Measurements from ENCODE around the gene CFAP141.
A peak's percentile ranks its signal among the peaks of the same experiment; 100 is the strongest.

The CFAP141 gene

DNA sequence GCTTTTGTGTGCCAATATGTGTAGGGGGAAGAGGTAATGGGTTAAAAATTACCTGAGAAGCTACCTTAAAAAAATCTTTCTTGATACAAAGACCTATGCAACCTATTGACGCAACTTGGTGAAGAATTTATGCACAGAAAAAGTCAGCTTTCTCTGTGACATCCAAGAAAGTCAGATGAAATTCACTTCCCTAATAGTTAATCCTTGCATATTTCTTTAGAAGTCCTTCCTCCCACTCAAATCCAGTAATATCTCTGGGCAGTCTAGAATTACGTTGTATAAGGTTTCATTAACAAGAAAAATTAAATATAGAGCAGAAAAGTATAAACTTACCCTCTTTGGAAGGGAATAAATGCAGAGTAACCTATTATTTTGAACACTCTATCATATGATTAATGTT lies 17.5 kb upstream of the CFAP141 start:
- Histone ChIP-seq H3K9me3 (ENCODE audit: control insufficient read depth, insufficient read depth, low read length) (no peaks in the 10 kb centered on the region), H3K9ac (ENCODE audit: low read depth, low read length) (no peak overlapping the region), H3K27ac (ENCODE audit: low read depth, low read length) (no peak overlapping the region), H3K27me3 (ENCODE audit: control insufficient read depth, insufficient read depth, low read length) (no peaks in the 10 kb centered on the region), H3K36me3 (ENCODE audit: control insufficient read depth, insufficient read depth, low read length) (peaks cover 60% of the 10 kb centered on the region), H3K4me3 (ENCODE audit: low read depth, low read length) (0 out of 2 replicates have a peak overlapping the region, but pooled peaks have one; percentile 94), H3K4me1 (ENCODE audit: control insufficient read depth, insufficient read depth, low read length) (peaks cover 22% of the 10 kb centered on the region)

DNA sequence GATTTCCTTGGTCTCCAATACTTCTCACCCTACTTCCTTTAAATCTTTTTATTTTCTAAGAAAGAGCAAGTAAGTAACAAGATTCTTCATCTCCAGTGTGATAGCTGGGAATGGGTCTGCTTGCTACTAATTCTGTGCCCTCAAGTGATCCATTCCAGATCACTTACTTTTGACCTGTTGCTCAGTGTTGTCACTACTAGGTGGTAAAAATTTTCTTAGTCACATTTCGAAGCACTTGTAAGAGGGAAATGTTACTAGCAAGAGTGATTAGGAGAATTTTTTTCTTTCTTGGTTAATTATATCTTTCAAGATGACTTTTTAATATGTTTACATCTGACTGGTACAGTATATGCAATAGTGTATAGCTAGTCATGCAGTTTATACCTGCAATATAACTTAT lies 16.8 kb upstream of the CFAP141 start:
- no peak overlapping the region for H3K9ac ChIP-seq (ENCODE audit: low read depth, low read length)
- H3K9me3 ChIP-seq (ENCODE audit: control insufficient read depth, insufficient read depth, low read length): no peaks in the 10 kb centered on the region
- no peak overlapping the region for H3K27ac ChIP-seq (ENCODE audit: low read depth, low read length)
- H3K27me3 ChIP-seq (ENCODE audit: control insufficient read depth, insufficient read depth, low read length): no peaks in the 10 kb centered on the region
- peaks cover 22% of the 10 kb centered on the region for H3K4me1 ChIP-seq (ENCODE audit: control insufficient read depth, insufficient read depth, low read length)
- H3K36me3 ChIP-seq (ENCODE audit: control insufficient read depth, insufficient read depth, low read length): peaks cover 61% of the 10 kb centered on the region
- H3K4me3 ChIP-seq (ENCODE audit: low read depth, low read length): peak overlapping the region; percentile 94; the same call in 1 of the 2 replicates

- Histone ChIP-seq H3K9me3 (ENCODE audit: control insufficient read depth, insufficient read depth, low read length) (no peaks in the 10 kb centered on the region), H3K36me3 (ENCODE audit: control insufficient read depth, insufficient read depth, low read length) (peaks cover 61% of the 10 kb centered on the region), H3K9ac (ENCODE audit: low read depth, low read length) (no peak overlapping the region), H3K4me1 (ENCODE audit: control insufficient read depth, insufficient read depth, low read length) (peaks cover 22% of the 10 kb centered on the region), H3K27me3 (ENCODE audit: control insufficient read depth, insufficient read depth, low read length) (no peaks in the 10 kb centered on the region), H3K27ac (ENCODE audit: low read depth, low read length) (no peak overlapping the region), H3K4me3 (ENCODE audit: low read depth, low read length) (peak overlapping the region; percentile 94)
Measured at GRCh38 chr1:154222518-154222917, 16.4 kb upstream of the CFAP141 start.

GRCh38 chr1:154221278-154222001 lies 15.3 kb upstream of the CFAP141 start:
- H3K9ac ChIP-seq (ENCODE audit: low read depth, low read length): peak overlapping the region; percentile 90
- H3K4me1 ChIP-seq (ENCODE audit: control insufficient read depth, insufficient read depth, low read length): peaks cover 22% of the 10 kb centered on the region
- H3K9me3 ChIP-seq (ENCODE audit: control insufficient read depth, insufficient read depth, low read length): no peaks in the 10 kb centered on the region
- peak overlapping the region; percentile 91 for H3K27ac ChIP-seq (ENCODE audit: low read depth, low read length)
- H3K4me3 ChIP-seq (ENCODE audit: low read depth, low read length): peak overlapping the region; percentile 94
- peaks cover 56% of the 10 kb centered on the region for H3K36me3 ChIP-seq (ENCODE audit: control insufficient read depth, insufficient read depth, low read length)
- no peaks in the 10 kb centered on the region for H3K27me3 ChIP-seq (ENCODE audit: control insufficient read depth, insufficient read depth, low read length)

DNA sequence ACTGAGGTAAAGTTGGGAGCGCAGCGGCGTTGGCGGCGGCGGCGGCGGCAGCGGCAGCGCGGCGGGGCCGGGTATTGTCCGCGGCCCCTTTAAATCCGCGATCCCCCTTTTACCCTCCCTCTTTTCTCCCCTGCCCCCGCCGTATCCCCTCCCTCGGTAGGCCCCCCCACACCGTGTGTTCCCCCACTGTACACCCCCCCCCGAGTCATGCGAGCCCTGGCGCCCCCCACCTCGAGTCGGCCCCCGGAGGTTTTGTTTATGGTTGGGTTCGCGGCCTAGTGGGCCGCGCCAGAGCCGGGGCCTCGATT lies 14.8 kb upstream of the CFAP141 start:
- H3K27ac ChIP-seq (ENCODE audit: low read depth, low read length): peak overlapping the region; percentile 91
- peaks cover 51% of the 10 kb centered on the region for H3K36me3 ChIP-seq (ENCODE audit: control insufficient read depth, insufficient read depth, low read length)
- peak overlapping the region; percentile 90 for H3K9ac ChIP-seq (ENCODE audit: low read depth, low read length)
- peak overlapping the region; percentile 94 for H3K4me3 ChIP-seq (ENCODE audit: low read depth, low read length)
- peaks cover 22% of the 10 kb centered on the region for H3K4me1 ChIP-seq (ENCODE audit: control insufficient read depth, insufficient read depth, low read length)
- H3K27me3 ChIP-seq (ENCODE audit: control insufficient read depth, insufficient read depth, low read length): no peaks in the 10 kb centered on the region
- H3K9me3 ChIP-seq (ENCODE audit: control insufficient read depth, insufficient read depth, low read length): no peaks in the 10 kb centered on the region

DNA sequence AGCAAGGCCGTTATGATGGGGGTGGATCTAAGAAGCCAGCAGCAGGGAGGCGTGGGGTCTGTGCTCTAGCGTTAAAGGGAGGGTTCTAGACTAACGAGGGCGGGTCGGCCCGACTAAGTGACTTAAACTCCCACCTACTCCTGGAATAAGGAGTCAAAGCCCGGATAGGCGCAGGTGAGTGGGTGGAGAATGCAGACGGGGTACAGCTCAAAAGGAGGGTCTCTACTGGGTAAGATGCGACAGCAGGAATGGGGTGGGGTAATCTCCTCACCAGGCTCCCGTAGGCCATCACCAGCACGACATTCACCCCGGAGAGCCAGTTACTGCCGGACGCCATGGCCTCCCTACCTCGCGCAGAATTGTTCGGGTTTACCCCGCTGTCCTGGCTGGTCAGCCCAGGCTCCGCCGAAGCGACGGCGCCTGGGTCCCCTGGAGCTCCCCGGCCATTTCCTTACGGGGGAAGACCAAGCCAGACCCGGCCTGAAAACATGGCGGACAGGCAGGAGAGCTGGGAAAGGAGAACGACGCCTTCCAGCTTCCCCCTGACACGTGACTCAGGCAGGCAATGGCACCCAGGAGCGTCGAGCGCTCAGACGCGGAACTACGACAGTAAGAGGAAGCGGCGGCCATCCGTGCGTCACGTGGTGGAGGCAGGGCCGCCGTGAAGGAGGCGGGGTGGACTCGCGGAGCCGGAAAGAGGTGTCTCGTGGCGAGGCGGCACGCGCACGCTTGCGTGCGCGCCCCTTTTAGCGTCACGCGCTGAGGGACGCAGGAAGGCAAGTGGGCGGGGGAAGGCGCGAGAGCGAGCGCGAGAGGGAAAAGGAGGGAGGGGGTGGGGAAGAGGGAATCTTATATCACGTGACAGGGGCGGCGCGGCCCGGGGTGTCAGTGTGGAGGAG lies 14.2 kb upstream of the CFAP141 start, which contains the start of gene UBAP2L:
Gene UBAP2L (plus strand): TSS at position 885 of the 899 bp plus-strand sequence. CDS start 4,169 bp downstream, outside the sequence.
- peak within 1 kb of the TSS; percentile 100 for H3K27ac ChIP-seq (ENCODE audit: low read depth, low read length)
- H3K27me3 ChIP-seq (ENCODE audit: control insufficient read depth, insufficient read depth, low read length): no peaks in the 10 kb centered on the region
- H3K9ac ChIP-seq (ENCODE audit: low read depth, low read length): peak within 1 kb of the TSS; percentile 99
- H3K4me1 ChIP-seq (ENCODE audit: control insufficient read depth, insufficient read depth, low read length): peaks cover 22% of the 10 kb centered on the region
- peak within 1 kb of the TSS; percentile 97 for H3K4me3 ChIP-seq (ENCODE audit: low read depth, low read length)
- H3K9me3 ChIP-seq (ENCODE audit: control insufficient read depth, insufficient read depth, low read length): no peaks in the 10 kb centered on the region
- H3K36me3 ChIP-seq (ENCODE audit: control insufficient read depth, insufficient read depth, low read length): peaks cover 45% of the 10 kb centered on the region

GRCh38 chr1:154219541-154219940 lies 13.4 kb upstream of the CFAP141 start:
- Histone ChIP-seq H3K27me3 (ENCODE audit: control insufficient read depth, insufficient read depth, low read length) (no peaks in the 10 kb centered on the region), H3K4me3 (ENCODE audit: low read depth, low read length) (peak overlapping the region; percentile 97), H3K36me3 (ENCODE audit: control insufficient read depth, insufficient read depth, low read length) (peaks cover 42% of the 10 kb centered on the region), H3K4me1 (ENCODE audit: control insufficient read depth, insufficient read depth, low read length) (peaks cover 22% of the 10 kb centered on the region), H3K9me3 (ENCODE audit: control insufficient read depth, insufficient read depth, low read length) (no peaks in the 10 kb centered on the region), H3K27ac (ENCODE audit: low read depth, low read length) (peak overlapping the region; percentile 100), H3K9ac (ENCODE audit: low read depth, low read length) (peak overlapping the region; percentile 99)

DNA sequence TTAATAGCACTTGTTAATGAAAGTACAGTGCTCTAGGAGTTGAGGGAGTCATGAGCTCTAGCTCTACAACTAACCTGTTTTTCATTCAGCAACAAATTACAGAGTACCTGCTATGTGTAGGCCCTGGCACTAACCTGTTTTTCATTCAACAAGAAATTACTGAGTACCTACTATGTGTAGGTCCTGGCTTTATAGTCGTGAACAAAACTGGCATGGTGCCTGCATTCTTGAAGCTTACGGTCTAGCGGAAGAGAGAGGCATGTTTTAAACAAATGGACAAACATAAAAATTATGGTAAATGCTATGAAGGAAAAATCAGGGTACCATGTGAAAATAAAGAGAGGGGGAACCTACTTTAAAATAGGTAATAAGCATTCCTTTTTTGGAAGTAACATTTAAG lies 12.4 kb upstream of the CFAP141 start:
- no peak overlapping the region for H3K9ac ChIP-seq (ENCODE audit: low read depth, low read length)
- peaks cover 43% of the 10 kb centered on the region for H3K36me3 ChIP-seq (ENCODE audit: control insufficient read depth, insufficient read depth, low read length)
- H3K9me3 ChIP-seq (ENCODE audit: control insufficient read depth, insufficient read depth, low read length): no peaks in the 10 kb centered on the region
- H3K4me3 ChIP-seq (ENCODE audit: low read depth, low read length): peak overlapping the region; percentile 97
- H3K4me1 ChIP-seq (ENCODE audit: control insufficient read depth, insufficient read depth, low read length): peaks cover 19% of the 10 kb centered on the region
- H3K27me3 ChIP-seq (ENCODE audit: control insufficient read depth, insufficient read depth, low read length): no peaks in the 10 kb centered on the region
- no peak overlapping the region for H3K27ac ChIP-seq (ENCODE audit: low read depth, low read length)

DNA sequence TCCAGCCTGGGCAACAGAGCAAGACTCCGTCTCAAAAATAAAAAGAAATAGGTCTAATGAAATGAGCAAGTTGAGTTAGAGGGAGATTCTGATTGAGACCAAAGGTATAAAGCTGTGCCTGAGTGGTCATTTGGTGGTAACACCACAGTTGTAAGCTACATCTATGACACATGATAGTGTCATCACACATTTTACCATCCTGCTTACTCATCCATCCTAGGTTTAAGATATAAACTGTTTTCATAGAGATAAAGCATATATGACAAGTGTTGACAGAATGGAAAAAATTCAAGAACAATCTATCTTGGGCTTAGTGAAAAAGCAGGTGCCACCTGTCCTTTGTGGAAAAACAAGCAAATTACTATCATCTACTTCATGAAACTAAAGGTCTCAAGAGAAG lies 7.1 kb upstream of the CFAP141 start:
- Histone ChIP-seq H3K27me3 (ENCODE audit: control insufficient read depth, insufficient read depth, low read length) (no peaks in the 10 kb centered on the region), H3K9ac (ENCODE audit: low read depth, low read length) (no peak overlapping the region), H3K4me1 (ENCODE audit: control insufficient read depth, insufficient read depth, low read length) (no peaks in the 10 kb centered on the region), H3K27ac (ENCODE audit: low read depth, low read length) (no peak overlapping the region), H3K9me3 (ENCODE audit: control insufficient read depth, insufficient read depth, low read length) (no peaks in the 10 kb centered on the region), H3K36me3 (ENCODE audit: control insufficient read depth, insufficient read depth, low read length) (peaks cover 74% of the 10 kb centered on the region), H3K4me3 (ENCODE audit: low read depth, low read length) (no peak overlapping the region)

- Histone ChIP-seq H3K9ac (ENCODE audit: low read depth, low read length) (no peak overlapping the region), H3K27me3 (ENCODE audit: control insufficient read depth, insufficient read depth, low read length) (no peaks in the 10 kb centered on the region), H3K9me3 (ENCODE audit: control insufficient read depth, insufficient read depth, low read length) (no peaks in the 10 kb centered on the region), H3K27ac (ENCODE audit: low read depth, low read length) (no peak overlapping the region), H3K4me3 (ENCODE audit: low read depth, low read length) (no peak overlapping the region), H3K4me1 (ENCODE audit: control insufficient read depth, insufficient read depth, low read length) (no peaks in the 10 kb centered on the region), H3K36me3 (ENCODE audit: control insufficient read depth, insufficient read depth, low read length) (peaks cover 72% of the 10 kb centered on the region)
Measured at GRCh38 chr1:154212083-154212482, 6.0 kb upstream of the CFAP141 start.
